Measurements from ENCODE around the gene CPLX4.

CPLX4 gene

DNA sequence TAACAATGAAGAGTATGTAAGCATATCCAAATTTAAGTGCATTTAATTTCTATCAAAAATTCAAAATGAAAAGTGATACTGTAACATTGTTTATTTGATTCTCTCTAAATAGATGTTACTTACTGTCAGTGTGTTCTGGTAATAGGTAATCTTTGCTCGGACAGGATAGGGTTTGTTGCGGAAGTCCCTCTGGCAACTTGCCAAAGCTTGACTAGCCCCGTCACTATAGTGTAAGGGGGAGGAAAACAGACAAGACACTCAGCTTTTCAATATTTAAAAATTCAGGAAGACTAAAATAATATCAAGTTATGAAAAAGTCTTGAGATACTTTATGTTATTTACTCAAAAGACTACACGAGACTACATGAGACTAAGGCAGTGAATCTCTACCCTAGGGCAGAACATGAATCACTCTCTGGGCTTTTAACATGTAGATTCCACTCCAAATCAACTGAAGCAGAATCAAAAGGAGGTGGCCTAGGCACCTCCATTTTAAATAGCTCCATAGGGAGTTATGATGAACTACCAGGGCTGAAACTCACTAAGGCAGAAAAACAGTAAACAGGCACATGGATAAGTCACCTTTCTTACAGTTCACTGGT is 34.7 kb upstream of the CPLX4 start:
- no peak for TF ChIP-seq CTCF (IDR thresholded peaks at IDR 0.05; ENCODE audit: extremely low read depth, missing control alignments)
- no peak for DNase-seq (ENCODE audit: low spot score)

DNA sequence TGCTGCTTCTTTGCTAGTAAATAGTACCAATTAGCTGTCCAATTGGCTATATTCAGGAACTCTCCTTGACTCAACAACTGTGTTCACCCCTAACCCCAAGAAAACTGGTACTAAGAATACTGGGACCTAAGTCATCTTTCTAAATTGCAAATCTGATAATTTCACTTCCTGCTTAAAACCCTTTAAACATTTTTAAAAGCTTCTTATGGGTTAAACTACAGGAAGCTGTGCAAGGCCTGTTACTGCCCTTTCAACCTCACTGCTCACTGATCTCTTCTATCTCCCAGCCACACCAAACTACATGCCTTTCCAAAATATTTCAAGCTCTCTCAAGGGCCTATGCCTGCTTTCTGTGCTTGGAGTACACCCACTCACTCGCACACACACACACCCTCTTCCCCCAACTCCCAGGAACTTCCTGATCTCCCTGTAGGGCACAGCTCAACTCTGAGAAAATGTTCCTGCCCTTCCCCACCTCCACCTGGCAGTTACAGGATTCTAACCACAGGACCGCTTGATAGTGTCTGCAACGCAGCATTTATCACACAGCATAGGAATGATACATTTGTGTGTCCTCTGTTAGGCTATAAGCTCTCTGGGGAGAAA is 33.9 kb upstream of the CPLX4 start:
- DNase-seq (ENCODE audit: low spot score) = no peak
- TF ChIP-seq CTCF (IDR thresholded peaks at IDR 0.05; ENCODE audit: extremely low read depth, missing control alignments) = no peak

DNA sequence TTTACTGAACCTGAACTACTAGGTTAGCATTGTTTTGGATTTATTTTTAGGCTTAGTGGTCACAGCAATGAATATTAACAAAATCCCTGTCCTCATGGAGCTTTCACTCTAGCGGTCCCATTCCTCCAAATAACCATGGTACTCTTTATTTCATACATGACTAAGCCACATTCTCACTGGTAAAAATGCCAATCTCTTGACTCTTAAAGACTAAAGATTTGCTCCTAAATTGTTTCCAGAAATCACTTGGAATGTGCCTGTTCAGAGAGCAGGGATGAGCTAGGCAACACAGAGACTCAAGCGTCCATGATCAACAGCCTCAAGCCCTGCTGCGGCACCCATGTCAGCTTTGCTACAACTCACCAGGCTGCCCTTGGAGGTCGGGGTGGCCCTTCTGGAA is 27.1 kb upstream of the CPLX4 start:
- no peak for TF ChIP-seq CTCF (IDR thresholded peaks at IDR 0.05; ENCODE audit: extremely low read depth, missing control alignments)
- DNase-seq (ENCODE audit: low spot score) = no peak

GRCh38 chr18:59344996-59345395 is 26.5 kb upstream of the CPLX4 start:
- no peak for DNase-seq (ENCODE audit: low spot score)
- TF ChIP-seq CTCF (IDR thresholded peaks at IDR 0.05; ENCODE audit: extremely low read depth, missing control alignments) = no peak

GRCh38 chr18:59343926-59344325 is 25.5 kb upstream of the CPLX4 start:
- TF ChIP-seq CTCF (IDR thresholded peaks at IDR 0.05; ENCODE audit: extremely low read depth, missing control alignments) = no peak
- DNase-seq (ENCODE audit: low spot score) = no peak

- no peak for TF ChIP-seq CTCF (IDR thresholded peaks at IDR 0.05; ENCODE audit: extremely low read depth, missing control alignments)
- DNase-seq (ENCODE audit: low spot score) = no peak
Measured at GRCh38 chr18:59340817-59341216, 22.4 kb upstream of the CPLX4 start.

DNA sequence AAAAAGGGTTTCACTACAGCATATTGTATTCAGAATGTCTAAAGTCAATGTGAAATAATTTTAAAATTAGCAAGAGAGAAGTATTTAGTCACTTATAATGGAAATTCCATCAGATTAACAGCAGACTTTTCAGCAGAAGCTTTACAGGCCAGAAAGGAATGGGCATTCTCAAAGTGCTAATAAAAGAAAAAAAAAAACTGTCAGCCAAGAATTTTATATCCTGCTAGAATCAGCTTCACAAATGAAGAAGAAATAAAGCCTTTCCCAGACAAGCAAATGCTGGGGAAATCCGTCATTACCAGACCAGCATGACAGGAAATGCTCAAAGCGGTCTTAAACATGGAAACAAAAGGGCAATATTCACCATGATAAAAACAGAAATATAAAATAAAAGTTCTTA is 21.9 kb upstream of the CPLX4 start:
- TF ChIP-seq CTCF (IDR thresholded peaks at IDR 0.05; ENCODE audit: extremely low read depth, missing control alignments) = no peak
- no peak for DNase-seq (ENCODE audit: low spot score)
